Astrocyte (in vitro differentiated cells and primary cell): ENCODE measurements around the gene DAZL. TPM values are rescaled to one million over a fixed set of nuclear protein-coding genes. Genes with fewer than 3 reads are reported as not detected.

ENCODE experiments used
- DNase-seq: peaks from one replicate; pipeline ENCODE4 v3.0.0-alpha.2; 2010; ENCODE audit warnings: low read depth
- FAIRE-seq: peaks from 2 replicates; lab custom pipeline; 2011; peaks lifted over from hg19 to GRCh38; lab: Jason Lieb, UNC
- H2AFZ ChIP-seq: 2 replicates; pipeline ENCODE4 v1.6.0; 2012; ENCODE audit warnings: low read depth, low read length, inconsistent platforms
- H3K27ac ChIP-seq: 2 replicates; pipeline ENCODE4 v1.5.1; 2011; ENCODE audit warnings: low read depth, low read length, inconsistent platforms
- H3K27me3 ChIP-seq: 2 replicates; pipeline ENCODE4 v1.6.0; 2011; ENCODE audit warnings: low read length, inconsistent platforms; ENCODE audit not compliant: insufficient read depth
- H3K36me3 ChIP-seq: 2 replicates; pipeline ENCODE4 v1.5.1; 2011; ENCODE audit warnings: low read length, inconsistent platforms; ENCODE audit not compliant: insufficient read depth
- H3K4me1 ChIP-seq: 2 replicates; pipeline ENCODE4 v1.5.1; 2011; ENCODE audit warnings: low read length, inconsistent platforms; ENCODE audit not compliant: insufficient read depth
- H3K4me2 ChIP-seq: 2 replicates; pipeline ENCODE4 v1.6.0; 2012; ENCODE audit warnings: low read length, inconsistent platforms
- H3K4me3 ChIP-seq: 2 replicates; pipeline ENCODE4 v1.5.1; 2011; ENCODE audit warnings: low read depth, mild to moderate bottlenecking, low read length, inconsistent platforms; ENCODE audit not compliant: insufficient read depth
- H3K79me2 ChIP-seq: 2 replicates; pipeline ENCODE4 v1.6.0; 2012; ENCODE audit warnings: mild to moderate bottlenecking, low read length, inconsistent platforms; ENCODE audit not compliant: insufficient read depth
- H3K9ac ChIP-seq: 2 replicates; pipeline ENCODE4 v1.6.0; 2012; ENCODE audit warnings: mild to moderate bottlenecking, low read length, inconsistent platforms
- H3K9me3 ChIP-seq: 2 replicates; pipeline ENCODE4 v1.5.1; 2012; ENCODE audit warnings: low read depth, mild to moderate bottlenecking, low read length, inconsistent platforms; ENCODE audit not compliant: insufficient read depth
- H4K20me1 ChIP-seq: 2 replicates; pipeline ENCODE4 v1.6.0; 2012; ENCODE audit warnings: low read length, inconsistent platforms; ENCODE audit not compliant: insufficient read depth
- H3K27ac Mint-ChIP-seq: one replicate; pipeline ENCODE4 v1.8.0; 2021; ENCODE audit warnings: mild to moderate bottlenecking, mixed read lengths; ENCODE audit not compliant: unreplicated experiment
- H3K27me3 Mint-ChIP-seq: one replicate; pipeline ENCODE4 v1.8.0; 2021; ENCODE audit warnings: low read depth, mixed read lengths; ENCODE audit not compliant: unreplicated experiment
- H3K36me3 Mint-ChIP-seq: one replicate; pipeline ENCODE4 v1.8.0; 2021; ENCODE audit warnings: low read depth, mixed read lengths; ENCODE audit not compliant: unreplicated experiment
- H3K4me1 Mint-ChIP-seq: one replicate; pipeline ENCODE4 v1.8.0; 2021; ENCODE audit warnings: low read depth, mixed read lengths; ENCODE audit not compliant: unreplicated experiment
- H3K4me3 Mint-ChIP-seq: one replicate; pipeline ENCODE4 v1.8.0; 2021; ENCODE audit warnings: mild to moderate bottlenecking, moderate library complexity, mixed read lengths; ENCODE audit not compliant: unreplicated experiment
- H3K9me3 Mint-ChIP-seq: one replicate; pipeline ENCODE4 v1.8.0; 2021; ENCODE audit warnings: mild to moderate bottlenecking, mixed read lengths; ENCODE audit not compliant: unreplicated experiment
- EZH2 ChIP-seq: IDR thresholded peaks from 2 replicates; pipeline ENCODE4 v1.6.1; 2012; ENCODE audit warnings: mild to moderate bottlenecking, low read length, inconsistent platforms; ENCODE audit not compliant: insufficient read depth
- total RNA-seq: library from RNA; stranded (reverse); gene quantifications from 2 replicates; pipeline ENCODE4 v1.2.1, GENCODE V29; 2021
- TF ChIP-seq, protein P1 (sequence below): IDR thresholded peaks from 2 replicates; pipeline ENCODE4 v1.5.1; 2011; ENCODE audit warnings: low read depth, mild to moderate bottlenecking, inconsistent platforms, low read length, moderate library complexity; ENCODE audit not compliant: insufficient read depth

DAZL gene
- total RNA-seq, 1 donor from 2014 or later: not detected

DNA sequence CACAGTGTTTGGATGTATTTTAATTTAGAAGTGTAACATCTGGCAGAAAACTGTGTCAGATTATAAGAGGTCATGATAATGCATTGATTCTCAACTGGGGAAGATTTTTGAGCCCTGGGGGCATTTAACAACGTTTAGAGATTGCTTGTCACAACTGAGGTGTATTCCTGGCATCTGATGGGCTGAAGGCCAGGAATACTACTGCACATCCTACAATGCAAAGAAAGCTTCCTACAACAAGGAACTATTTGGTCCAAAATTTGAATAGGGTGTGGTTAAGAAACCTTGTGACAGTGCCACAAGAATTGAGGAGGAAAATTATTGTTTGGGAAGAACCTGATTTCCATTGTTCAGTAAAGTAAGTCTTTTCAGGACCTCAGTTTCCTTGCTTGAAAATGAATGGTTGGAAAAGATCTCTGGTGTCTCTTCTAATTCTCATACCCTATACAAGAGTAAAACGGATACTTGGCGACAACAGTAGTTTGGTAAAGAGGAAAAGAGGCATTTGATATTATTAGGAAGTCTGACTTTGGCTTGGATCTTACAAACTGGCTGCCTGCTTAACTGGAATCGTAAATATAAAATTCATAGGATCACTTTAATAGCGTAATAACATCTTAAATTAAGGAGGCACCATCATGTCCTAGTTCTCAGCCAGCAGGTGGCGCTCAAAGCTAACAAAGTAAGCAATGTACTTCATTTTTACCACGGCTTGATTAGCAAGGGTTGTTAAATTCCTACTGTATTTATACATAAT is 4.3 kb downstream of the DAZL start:
- no peaks in the 10 kb centered on the region for H4K20me1 ChIP-seq
- no peaks in the 10 kb centered on the region for H3K79me2 ChIP-seq
- no peak overlapping the region for H2AFZ ChIP-seq
- no peaks in the 10 kb centered on the region for H3K4me1 ChIP-seq
- H3K27me3 Mint-ChIP-seq: no peaks in the 10 kb centered on the region
- H3K36me3 ChIP-seq: no peaks in the 10 kb centered on the region
- no peak overlapping the region for H3K9ac ChIP-seq
- DNase-seq: peak; percentile 50
- H3K4me3 Mint-ChIP-seq: no peak overlapping the region
- no peak overlapping the region for H3K27ac ChIP-seq
- H3K36me3 Mint-ChIP-seq: no peaks in the 10 kb centered on the region
- no peaks in the 10 kb centered on the region for H3K9me3 Mint-ChIP-seq
- no peak overlapping the region for H3K4me2 ChIP-seq
- no peaks in the 10 kb centered on the region for H3K4me1 Mint-ChIP-seq
- peak; percentile 13 for FAIRE-seq
- H3K9me3 ChIP-seq: no peaks in the 10 kb centered on the region
- peaks cover 3% of the 10 kb centered on the region for H3K27me3 ChIP-seq
- H3K4me3 ChIP-seq: no peak overlapping the region
- H3K27ac Mint-ChIP-seq: no peak overlapping the region
- TF ChIP-seq, protein P1, sequence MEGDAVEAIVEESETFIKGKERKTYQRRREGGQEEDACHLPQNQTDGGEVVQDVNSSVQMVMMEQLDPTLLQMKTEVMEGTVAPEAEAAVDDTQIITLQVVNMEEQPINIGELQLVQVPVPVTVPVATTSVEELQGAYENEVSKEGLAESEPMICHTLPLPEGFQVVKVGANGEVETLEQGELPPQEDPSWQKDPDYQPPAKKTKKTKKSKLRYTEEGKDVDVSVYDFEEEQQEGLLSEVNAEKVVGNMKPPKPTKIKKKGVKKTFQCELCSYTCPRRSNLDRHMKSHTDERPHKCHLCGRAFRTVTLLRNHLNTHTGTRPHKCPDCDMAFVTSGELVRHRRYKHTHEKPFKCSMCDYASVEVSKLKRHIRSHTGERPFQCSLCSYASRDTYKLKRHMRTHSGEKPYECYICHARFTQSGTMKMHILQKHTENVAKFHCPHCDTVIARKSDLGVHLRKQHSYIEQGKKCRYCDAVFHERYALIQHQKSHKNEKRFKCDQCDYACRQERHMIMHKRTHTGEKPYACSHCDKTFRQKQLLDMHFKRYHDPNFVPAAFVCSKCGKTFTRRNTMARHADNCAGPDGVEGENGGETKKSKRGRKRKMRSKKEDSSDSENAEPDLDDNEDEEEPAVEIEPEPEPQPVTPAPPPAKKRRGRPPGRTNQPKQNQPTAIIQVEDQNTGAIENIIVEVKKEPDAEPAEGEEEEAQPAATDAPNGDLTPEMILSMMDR: peak; percentile 81
- no peak for TF ChIP-seq EZH2

DNA sequence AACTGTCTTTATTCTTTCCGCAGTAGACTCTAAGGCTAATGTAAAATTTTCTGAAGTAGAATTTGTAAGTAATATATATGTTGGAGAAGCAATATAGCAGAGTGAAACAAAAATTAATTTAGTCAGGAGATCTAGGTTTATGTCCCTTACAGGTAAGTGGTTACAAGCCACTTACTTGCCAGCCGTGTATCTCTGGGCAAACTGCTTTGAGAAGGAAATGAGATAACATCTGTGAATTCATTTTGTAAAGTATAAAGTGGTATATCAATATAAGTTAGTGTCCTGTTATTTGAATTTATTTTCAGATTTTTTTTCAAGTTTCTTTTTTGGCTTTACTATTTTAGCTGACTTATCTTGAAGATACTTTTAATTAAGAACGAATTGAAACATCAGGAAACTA is 5.5 kb downstream of the DAZL start:
- H3K27me3 ChIP-seq: peaks cover 3% of the 10 kb centered on the region
- no peak overlapping the region for H3K27ac ChIP-seq
- H3K4me1 ChIP-seq: no peaks in the 10 kb centered on the region
- FAIRE-seq: no peak
- Mint-ChIP-seq H3K27ac (no peak overlapping the region), H3K27me3 (no peaks in the 10 kb centered on the region), H3K9me3 (no peaks in the 10 kb centered on the region), H3K4me3 (no peak overlapping the region), H3K36me3 (no peaks in the 10 kb centered on the region), H3K4me1 (no peaks in the 10 kb centered on the region)
- H3K79me2 ChIP-seq: no peaks in the 10 kb centered on the region
- no peaks in the 10 kb centered on the region for H3K36me3 ChIP-seq
- no peak overlapping the region for H3K9ac ChIP-seq
- H2AFZ ChIP-seq: no peak overlapping the region
- DNase-seq: no peak
- no peaks in the 10 kb centered on the region for H4K20me1 ChIP-seq
- no peaks in the 10 kb centered on the region for H3K9me3 ChIP-seq
- H3K4me3 ChIP-seq: no peak overlapping the region
- no peak for TF ChIP-seq EZH2
- TF ChIP-seq, protein P1: no peak
- H3K4me2 ChIP-seq: no peak overlapping the region
